ENCODE results near the gene TMC6. TPM values are rescaled to one million over a fixed set of nuclear protein-coding genes. Genes with fewer than 3 reads are reported as not detected.
"Not testable (repeated sequence)": the region's sequence is repeated elsewhere in the genome, so short reads cannot be mapped to it uniquely, and the experiment has no call there.

TMC6 gene
- total and polyA plus RNA-seq, 7 donors: 5.3 to 145 (median 10.5) TPM

GRCh38 chr17:78117027-78117981, 11.3 kb downstream of the TMC6 start:
- 44 to 68% methylated on average over 41 of the region's 41 CpGs for WGBS, 2 donors
- no peaks in the 10 kb centered on the region for H3K9me3 ChIP-seq
- H3K27me3 ChIP-seq: peaks cover 0 to 20% (median 6%) of the 10 kb centered on the region in 3 donors
- DNase-seq: no peak
- no peaks in the 10 kb centered on the region for H3K36me3 ChIP-seq
- H3K27ac ChIP-seq: no peak overlapping the region
- no peak overlapping the region for H3K4me3 ChIP-seq
- TF ChIP-seq POLR2AphosphoS5 (IDR thresholded peaks at IDR 0.05) (no peak), POLR2A (IDR thresholded peaks at IDR 0.05) (no peak), CTCF (IDR thresholded peaks at IDR 0.05) (no peak), EP300 (IDR thresholded peaks at IDR 0.05) (no peak)
- intact Hi-C loops (cut with DNase I): loop anchor here (10.0 kb wide), 1 partner anchor 307 kb away; no protein-coding TSS in a partner anchor
- peaks cover 0 to 15% (median 6%) of the 10 kb centered on the region in 4 donors for H3K4me1 ChIP-seq

- no peak for DNase-seq
- Histone ChIP-seq H3K9me3 (no peaks in the 10 kb centered on the region), H3K36me3 (no peaks in the 10 kb centered on the region), H3K4me1 (peaks cover 0 to 16% (median 6%) of the 10 kb centered on the region in 4 donors), H3K27ac (no peak overlapping the region), H3K4me3 (no peak overlapping the region), H3K27me3 (peaks cover 0 to 20% (median 6%) of the 10 kb centered on the region in 3 donors)
- WGBS, 2 donors: 92 to 97% methylated on average over 9 of the region's 9 CpGs
- intact Hi-C loops (cut with DNase I): loop anchor here (10.0 kb wide), 1 partner anchor 308 kb away; no protein-coding TSS in a partner anchor
- TF ChIP-seq POLR2AphosphoS5 (IDR thresholded peaks at IDR 0.05) (no peak), EP300 (IDR thresholded peaks at IDR 0.05) (no peak), POLR2A (IDR thresholded peaks at IDR 0.05) (no peak), CTCF (IDR thresholded peaks at IDR 0.05) (no peak)
Observed at GRCh38 chr17:78116411-78116810, 12.1 kb downstream of the TMC6 start.

GRCh38 chr17:78115803-78116202, 12.8 kb downstream of the TMC6 start:
- 91 to 92% methylated on average over 15 of the region's 18 CpGs for WGBS, 2 donors
- Histone ChIP-seq H3K27me3 (peaks cover 0 to 20% (median 6%) of the 10 kb centered on the region in 3 donors), H3K4me1 (peaks cover 0 to 16% (median 6%) of the 10 kb centered on the region in 4 donors)
- not testable (repeated sequence) for H3K9me3 ChIP-seq, H3K4me3 ChIP-seq, DNase-seq, H3K27ac ChIP-seq, H3K36me3 ChIP-seq
- intact Hi-C loops (cut with DNase I): loop anchor here (10.0 kb wide), 1 partner anchor 309 kb away; no protein-coding TSS in a partner anchor

GRCh38 chr17:78114831-78115723, 13.5 kb downstream of the TMC6 start:
- no peak for DNase-seq

More at GRCh38 chr17:78114831-78115723, 13.5 kb downstream of the TMC6 start:
- Histone ChIP-seq H3K4me3 (no peak overlapping the region), H3K36me3 (no peaks in the 10 kb centered on the region), H3K9me3 (no peaks in the 10 kb centered on the region), H3K27ac (no peak overlapping the region), H3K4me1 (peaks cover 0 to 16% (median 6%) of the 10 kb centered on the region in 4 donors), H3K27me3 (peaks cover 0 to 20% (median 6%) of the 10 kb centered on the region in 3 donors)
- intact Hi-C loops (cut with DNase I): loop anchor here (10.0 kb wide), 1 partner anchor 310 kb away; no protein-coding TSS in a partner anchor
- WGBS, 2 donors: 89 to 92% methylated on average over 27 to 28 of the region's 28 CpGs
- TF ChIP-seq POLR2A (IDR thresholded peaks at IDR 0.05) (no peak), POLR2AphosphoS5 (IDR thresholded peaks at IDR 0.05) (peak in 1 of 4 donors; percentile 32)

All from sigmoid colon (tissue), 7 donors.